Esophagus muscularis mucosa (tissue), 4 donors: ENCODE measurements around the gene CXCL3.

ENCODE experiments used
- EP300 ChIP-seq: sonication (generic); formaldehyde crosslinking; IDR thresholded peaks from one replicate; pipeline ENCODE4 v1.6.1; 2017; ENCODE audit warnings: antibody characterized with exemption
- POLR2AphosphoS5 ChIP-seq, 2 donors: sonication (generic); formaldehyde crosslinking; IDR thresholded peaks; one replicate each; pipeline ENCODE4 v1.6.1; 2017; ENCODE audit warnings: antibody characterized with exemption in 2 of 2
- TF ChIP-seq, protein P1 (sequence below), 3 experiments: fragments of 200-600 bp in 2 of 3; fragments of 450-650 bp in 1 of 3; sonication (generic) in 2 of 3; IDR thresholded peaks; one replicate each; pipeline ENCODE4 v1.5.1; 2017 to 2019; ENCODE audit warnings: antibody characterized with exemption in 3 of 3, mild to moderate bottlenecking in 2 of 3, moderate library complexity in 1 of 3

DNA sequence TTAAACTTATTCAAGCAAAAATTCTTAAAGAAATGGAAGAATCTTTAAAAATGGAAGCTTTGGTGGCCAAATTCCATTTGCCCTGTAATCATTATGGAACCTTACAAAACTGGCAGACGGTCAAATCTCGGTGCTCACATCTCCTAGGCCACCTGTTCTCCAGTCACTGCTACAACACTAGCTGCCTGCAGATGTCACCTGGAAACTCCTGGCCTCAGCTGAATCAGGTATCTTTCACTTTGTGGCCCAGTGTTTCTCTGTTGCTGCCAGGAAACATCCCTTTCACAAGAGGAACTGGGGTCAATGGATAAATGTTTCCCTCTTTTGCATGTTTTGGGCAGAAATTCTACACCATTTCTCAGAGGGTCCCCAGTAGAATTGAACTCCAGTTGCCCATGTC, 4.2 kb upstream of the CXCL3 start:
- TF ChIP-seq, protein P1, sequence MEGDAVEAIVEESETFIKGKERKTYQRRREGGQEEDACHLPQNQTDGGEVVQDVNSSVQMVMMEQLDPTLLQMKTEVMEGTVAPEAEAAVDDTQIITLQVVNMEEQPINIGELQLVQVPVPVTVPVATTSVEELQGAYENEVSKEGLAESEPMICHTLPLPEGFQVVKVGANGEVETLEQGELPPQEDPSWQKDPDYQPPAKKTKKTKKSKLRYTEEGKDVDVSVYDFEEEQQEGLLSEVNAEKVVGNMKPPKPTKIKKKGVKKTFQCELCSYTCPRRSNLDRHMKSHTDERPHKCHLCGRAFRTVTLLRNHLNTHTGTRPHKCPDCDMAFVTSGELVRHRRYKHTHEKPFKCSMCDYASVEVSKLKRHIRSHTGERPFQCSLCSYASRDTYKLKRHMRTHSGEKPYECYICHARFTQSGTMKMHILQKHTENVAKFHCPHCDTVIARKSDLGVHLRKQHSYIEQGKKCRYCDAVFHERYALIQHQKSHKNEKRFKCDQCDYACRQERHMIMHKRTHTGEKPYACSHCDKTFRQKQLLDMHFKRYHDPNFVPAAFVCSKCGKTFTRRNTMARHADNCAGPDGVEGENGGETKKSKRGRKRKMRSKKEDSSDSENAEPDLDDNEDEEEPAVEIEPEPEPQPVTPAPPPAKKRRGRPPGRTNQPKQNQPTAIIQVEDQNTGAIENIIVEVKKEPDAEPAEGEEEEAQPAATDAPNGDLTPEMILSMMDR (IDR thresholded peaks at IDR 0.05): no peak
- TF ChIP-seq EP300 (no peak), POLR2AphosphoS5 (IDR thresholded peaks at IDR 0.05) (no peak)
